Cardiac muscle cell (in vitro differentiated cells and primary cell): ENCODE measurements around the gene FTO. TPM values are rescaled to one million over a fixed set of nuclear protein-coding genes. Genes with fewer than 3 reads are reported as not detected.

Experiments used
- DNase-seq, 2 donors: peaks; one replicate each; pipeline versions ENCODE4 v3.0.0 to v3.0.0-alpha.2; 2010 to 2017; ENCODE audit warnings: low read depth in 1 of 2, low spot score in 1 of 2
- H3K27ac ChIP-seq: fragments of 200-600 bp; sonication (generic); 2 replicates; pipeline ENCODE4 v1.5.1; 2016
- H3K27me3 ChIP-seq: fragments of 200-600 bp; sonication (generic); 2 replicates; pipeline ENCODE4 v1.6.0; 2016; ENCODE audit warnings: control low read depth
- H3K36me3 ChIP-seq: fragments of 200-600 bp; sonication (generic); 2 replicates; pipeline ENCODE4 v1.5.1; 2016; ENCODE audit warnings: control low read depth
- H3K4me1 ChIP-seq: fragments of 200-600 bp; sonication (generic); 2 replicates; pipeline ENCODE4 v1.8.1; 2017; ENCODE audit warnings: low read depth, mild to moderate bottlenecking, mixed run types
- H3K4me3 ChIP-seq: fragments of 200-600 bp; sonication (generic); 2 replicates; pipeline ENCODE4 v1.5.1; 2016; ENCODE audit warnings: mild to moderate bottlenecking
- H3K9me3 ChIP-seq: fragments of 200-600 bp; sonication (generic); 2 replicates; pipeline ENCODE4 v1.5.1; 2017; ENCODE audit warnings: low read depth, mild to moderate bottlenecking, control low read depth
- polyA plus RNA-seq: library from polyadenylated mRNA; unstranded; fragments of >200 nt; fragmentation: Nextera tagmentation; extraction: Ambion mirVana; gene quantifications from 2 replicates; pipeline ENCODE4 v1.2.1, GENCODE V29; 2016
- total RNA-seq: library from RNA; depleted of rRNA; stranded (reverse); fragments of >200 nt; gene quantifications from 2 replicates; pipeline ENCODE4 v1.2.3, GENCODE V29; 2016
- TF ChIP-seq, protein P1 (sequence below): IDR thresholded peaks from 2 replicates; pipeline ENCODE4 v1.5.1; 2012; ENCODE audit warnings: low read depth, mild to moderate bottlenecking, low read length

The FTO gene
- total and polyA plus RNA-seq, 2 experiments from 2014 or later = 77.7 to 93.8 TPM

- Histone ChIP-seq H3K4me1 (peaks cover 15% of the 10 kb centered on the region), H3K27me3 (no peaks in the 10 kb centered on the region), H3K9me3 (no peaks in the 10 kb centered on the region), H3K4me3 (no peak overlapping the region), H3K27ac (no peak overlapping the region), H3K36me3 (no peaks in the 10 kb centered on the region)
- peak in 1 of 2 donors; percentile 75 for DNase-seq
- TF ChIP-seq, protein P1, sequence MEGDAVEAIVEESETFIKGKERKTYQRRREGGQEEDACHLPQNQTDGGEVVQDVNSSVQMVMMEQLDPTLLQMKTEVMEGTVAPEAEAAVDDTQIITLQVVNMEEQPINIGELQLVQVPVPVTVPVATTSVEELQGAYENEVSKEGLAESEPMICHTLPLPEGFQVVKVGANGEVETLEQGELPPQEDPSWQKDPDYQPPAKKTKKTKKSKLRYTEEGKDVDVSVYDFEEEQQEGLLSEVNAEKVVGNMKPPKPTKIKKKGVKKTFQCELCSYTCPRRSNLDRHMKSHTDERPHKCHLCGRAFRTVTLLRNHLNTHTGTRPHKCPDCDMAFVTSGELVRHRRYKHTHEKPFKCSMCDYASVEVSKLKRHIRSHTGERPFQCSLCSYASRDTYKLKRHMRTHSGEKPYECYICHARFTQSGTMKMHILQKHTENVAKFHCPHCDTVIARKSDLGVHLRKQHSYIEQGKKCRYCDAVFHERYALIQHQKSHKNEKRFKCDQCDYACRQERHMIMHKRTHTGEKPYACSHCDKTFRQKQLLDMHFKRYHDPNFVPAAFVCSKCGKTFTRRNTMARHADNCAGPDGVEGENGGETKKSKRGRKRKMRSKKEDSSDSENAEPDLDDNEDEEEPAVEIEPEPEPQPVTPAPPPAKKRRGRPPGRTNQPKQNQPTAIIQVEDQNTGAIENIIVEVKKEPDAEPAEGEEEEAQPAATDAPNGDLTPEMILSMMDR = no peak
These were observed 287.9 kb downstream of the FTO start for GRCh38 chr16:53991754-53992378.

GRCh38 chr16:53995378-53995777 is 291.4 kb downstream of the FTO start:
- H3K9me3 ChIP-seq = no peaks in the 10 kb centered on the region
- peaks cover 15% of the 10 kb centered on the region for H3K4me1 ChIP-seq
- H3K4me3 ChIP-seq = no peak overlapping the region
- no peaks in the 10 kb centered on the region for H3K36me3 ChIP-seq
- H3K27ac ChIP-seq = no peak overlapping the region
- DNase-seq = no peak
- TF ChIP-seq, protein P1 = no peak
- H3K27me3 ChIP-seq = no peaks in the 10 kb centered on the region

DNA sequence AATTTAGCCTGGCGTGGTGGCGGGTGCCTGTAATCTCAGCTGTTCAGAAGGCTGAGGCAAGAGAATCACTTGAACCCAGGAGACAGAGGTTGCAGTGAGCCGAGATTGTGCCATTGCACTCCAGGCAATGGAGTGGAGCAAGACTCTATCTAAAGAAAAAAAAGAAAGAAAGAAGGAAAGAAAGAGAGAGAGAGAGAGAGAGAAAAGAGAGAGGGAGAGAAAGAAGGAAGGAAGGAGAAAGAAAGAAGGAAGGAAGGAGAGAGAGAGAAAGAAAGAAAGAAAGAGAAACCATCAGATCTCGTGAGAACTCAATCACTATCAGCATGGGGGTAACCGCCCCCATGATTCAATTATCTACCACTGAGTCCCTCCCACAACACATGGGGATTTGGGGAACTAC is 293.0 kb downstream of the FTO start:
- Histone ChIP-seq H3K4me1 (peaks cover 4% of the 10 kb centered on the region), H3K27me3 (no peaks in the 10 kb centered on the region)
- TF ChIP-seq, protein P1 = no peak

GRCh38 chr16:53998024-53998810 is 294.3 kb downstream of the FTO start:
- Histone ChIP-seq H3K4me3 (no peak overlapping the region), H3K36me3 (no peaks in the 10 kb centered on the region)
- DNase-seq = no peak

More for the DNA sequence above, 293.0 kb downstream of the FTO start:
- no peaks in the 10 kb centered on the region for H3K36me3 ChIP-seq
- no peak overlapping the region for H3K4me3 ChIP-seq
- no peak for DNase-seq
- H3K27ac ChIP-seq = no peak overlapping the region
- no peaks in the 10 kb centered on the region for H3K9me3 ChIP-seq

GRCh38 chr16:53998966-53999522 is 295.1 kb downstream of the FTO start:
- Histone ChIP-seq H3K27me3 (no peaks in the 10 kb centered on the region), H3K9me3 (no peaks in the 10 kb centered on the region), H3K27ac (no peak overlapping the region), H3K4me1 (no peaks in the 10 kb centered on the region), H3K4me3 (no peak overlapping the region), H3K36me3 (no peaks in the 10 kb centered on the region)
- no peak for DNase-seq
- TF ChIP-seq, protein P1 = no peak

More at GRCh38 chr16:53998024-53998810, 294.3 kb downstream of the FTO start:
- H3K27me3 ChIP-seq = no peaks in the 10 kb centered on the region
- H3K4me1 ChIP-seq = no peaks in the 10 kb centered on the region
- TF ChIP-seq, protein P1 = no peak
- no peak overlapping the region for H3K27ac ChIP-seq
- no peaks in the 10 kb centered on the region for H3K9me3 ChIP-seq
